Measurements from ENCODE around the gene SHBG. TPM values are rescaled to one million over a fixed set of nuclear protein-coding genes. Genes with fewer than 3 reads are reported as not detected.

The SHBG gene
- total RNA-seq, 1 experiment from 2014 or later = 0.35 TPM

DNA sequence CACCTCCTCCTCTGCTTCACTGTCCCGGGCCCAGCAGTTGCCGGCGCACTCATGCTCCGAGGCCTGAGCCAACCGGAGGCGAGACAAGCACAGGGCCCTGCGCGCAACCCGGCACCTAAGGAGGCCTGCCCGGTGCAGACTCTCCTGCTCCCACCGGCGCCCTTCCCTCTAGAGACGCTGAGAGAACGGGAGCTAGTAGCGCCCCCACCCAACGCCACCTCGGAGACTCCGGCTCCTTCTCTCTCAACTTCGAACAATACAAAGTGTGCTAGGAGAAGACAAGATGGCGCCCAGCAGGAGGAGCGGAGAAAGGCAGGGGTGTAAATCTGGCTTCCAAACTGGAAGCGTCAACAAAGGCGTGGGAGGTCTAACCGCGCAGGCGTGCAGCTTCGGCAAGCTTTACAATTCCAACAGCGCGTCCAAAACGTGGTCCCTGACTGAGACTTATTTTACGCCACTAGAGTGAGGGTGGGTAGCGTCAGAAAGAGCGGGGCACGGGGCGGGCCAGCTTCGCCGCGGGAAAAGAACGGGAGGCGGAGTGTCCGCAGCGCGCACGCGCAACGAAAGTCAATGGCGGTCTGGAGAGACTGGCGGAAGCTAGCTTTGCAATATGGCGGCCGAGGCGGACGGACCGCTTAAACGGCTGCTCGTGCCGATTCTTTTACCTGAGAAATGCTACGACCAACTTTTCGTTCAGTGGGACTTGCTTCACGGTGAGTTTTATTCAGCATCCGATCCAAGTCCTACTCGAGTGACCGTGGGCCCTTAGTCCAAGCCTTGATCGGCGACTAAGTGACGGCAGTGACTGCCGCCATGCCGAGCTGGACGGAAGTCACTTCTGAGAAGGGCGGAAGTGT lies 46.5 kb upstream of the SHBG start, which contains the start of gene MPDU1:
Gene MPDU1, plus strand, starts transcription at position 600 of the 857 bp plus-strand sequence. Its CDS starts 11 bp downstream, at position 611.
- BruUV-seq (replicated peaks) = TSS peak; percentile 70
- ChIA-PET POLR2A (interaction anchor here (0.7 to 14.9 kb wide), 24 partner anchors 8 to 548 kb away, joined by 3 to 303 read pairs (median 5); partner anchors contain the start of genes CD68, FXR2, NEURL4 and POLR2A), CTCF (interaction anchor here (0.6 to 7.7 kb wide), 5 partner anchors 8 to 1339 kb away, joined by 3 to 89 read pairs (median 3); partner anchors contain the start of genes SAT2, TP53 and WRAP53)
- Mint-ChIP-seq H3K27ac (ENCODE audit: low read depth, unreplicated experiment) (peak within 1 kb of the TSS; percentile 100), H3K27me3 (ENCODE audit: insufficient read depth, unreplicated experiment) (no peaks in the 10 kb centered on the region), H3K4me1 (ENCODE audit: insufficient read depth, unreplicated experiment) (peaks cover 56% of the 10 kb centered on the region), H3K9me3 (ENCODE audit: unreplicated experiment) (no peaks in the 10 kb centered on the region), H3K36me3 (ENCODE audit: insufficient read depth, unreplicated experiment) (peaks cover 45% of the 10 kb centered on the region), H3K4me3 (ENCODE audit: unreplicated experiment) (peak within 1 kb of the TSS; percentile 93)
- DNase-seq (ENCODE audit: unreplicated experiment) = peak; percentile 98
- intact Hi-C loops (cut with micrococcal nuclease) = no loop called here
- TF ChIP-seq, protein P1, sequence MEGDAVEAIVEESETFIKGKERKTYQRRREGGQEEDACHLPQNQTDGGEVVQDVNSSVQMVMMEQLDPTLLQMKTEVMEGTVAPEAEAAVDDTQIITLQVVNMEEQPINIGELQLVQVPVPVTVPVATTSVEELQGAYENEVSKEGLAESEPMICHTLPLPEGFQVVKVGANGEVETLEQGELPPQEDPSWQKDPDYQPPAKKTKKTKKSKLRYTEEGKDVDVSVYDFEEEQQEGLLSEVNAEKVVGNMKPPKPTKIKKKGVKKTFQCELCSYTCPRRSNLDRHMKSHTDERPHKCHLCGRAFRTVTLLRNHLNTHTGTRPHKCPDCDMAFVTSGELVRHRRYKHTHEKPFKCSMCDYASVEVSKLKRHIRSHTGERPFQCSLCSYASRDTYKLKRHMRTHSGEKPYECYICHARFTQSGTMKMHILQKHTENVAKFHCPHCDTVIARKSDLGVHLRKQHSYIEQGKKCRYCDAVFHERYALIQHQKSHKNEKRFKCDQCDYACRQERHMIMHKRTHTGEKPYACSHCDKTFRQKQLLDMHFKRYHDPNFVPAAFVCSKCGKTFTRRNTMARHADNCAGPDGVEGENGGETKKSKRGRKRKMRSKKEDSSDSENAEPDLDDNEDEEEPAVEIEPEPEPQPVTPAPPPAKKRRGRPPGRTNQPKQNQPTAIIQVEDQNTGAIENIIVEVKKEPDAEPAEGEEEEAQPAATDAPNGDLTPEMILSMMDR (IDR thresholded peaks at IDR 0.05; ENCODE audit: unreplicated experiment) = no peak

- H3K4me1 Mint-ChIP-seq (ENCODE audit: insufficient read depth, unreplicated experiment) = peaks cover 47% of the 10 kb centered on the region
- POLR2A ChIA-PET = interaction anchor here (0.5 to 14.9 kb wide), 8 partner anchors 9 to 282 kb away, joined by 3 to 303 read pairs (median 28); partner anchors contain the start of genes CD68, FXR2, SAT2 and TP53
- TF ChIP-seq, protein P1 (IDR thresholded peaks at IDR 0.05; ENCODE audit: unreplicated experiment) = peak; percentile 60
- peak overlapping the region; percentile 86 for H3K27ac Mint-ChIP-seq (ENCODE audit: low read depth, unreplicated experiment)
- H3K9me3 Mint-ChIP-seq (ENCODE audit: unreplicated experiment) = no peaks in the 10 kb centered on the region
- intact Hi-C loops (cut with micrococcal nuclease) = loop anchor here (1.0 kb wide), 2 partner anchors 15 to 101 kb away; partner anchors contain the start of gene WRAP53
- H3K27me3 Mint-ChIP-seq (ENCODE audit: insufficient read depth, unreplicated experiment) = no peaks in the 10 kb centered on the region
- BruUV-seq (replicated peaks) = no TSS peak
- H3K4me3 Mint-ChIP-seq (ENCODE audit: unreplicated experiment) = peak overlapping the region; percentile 76
- CTCF ChIA-PET = interaction anchor here (0.6 to 7.7 kb wide), 20 partner anchors 9 to 541 kb away, joined by 3 to 89 read pairs (median 4); partner anchors contain the start of genes CD68, FXR2, SENP3 and TMEM102
- peak; percentile 88 for DNase-seq (ENCODE audit: unreplicated experiment)
- peaks cover 30% of the 10 kb centered on the region for H3K36me3 Mint-ChIP-seq (ENCODE audit: insufficient read depth, unreplicated experiment)
Measured at GRCh38 chr17:7586673-7587419, 43.1 kb upstream of the SHBG start.

DNA sequence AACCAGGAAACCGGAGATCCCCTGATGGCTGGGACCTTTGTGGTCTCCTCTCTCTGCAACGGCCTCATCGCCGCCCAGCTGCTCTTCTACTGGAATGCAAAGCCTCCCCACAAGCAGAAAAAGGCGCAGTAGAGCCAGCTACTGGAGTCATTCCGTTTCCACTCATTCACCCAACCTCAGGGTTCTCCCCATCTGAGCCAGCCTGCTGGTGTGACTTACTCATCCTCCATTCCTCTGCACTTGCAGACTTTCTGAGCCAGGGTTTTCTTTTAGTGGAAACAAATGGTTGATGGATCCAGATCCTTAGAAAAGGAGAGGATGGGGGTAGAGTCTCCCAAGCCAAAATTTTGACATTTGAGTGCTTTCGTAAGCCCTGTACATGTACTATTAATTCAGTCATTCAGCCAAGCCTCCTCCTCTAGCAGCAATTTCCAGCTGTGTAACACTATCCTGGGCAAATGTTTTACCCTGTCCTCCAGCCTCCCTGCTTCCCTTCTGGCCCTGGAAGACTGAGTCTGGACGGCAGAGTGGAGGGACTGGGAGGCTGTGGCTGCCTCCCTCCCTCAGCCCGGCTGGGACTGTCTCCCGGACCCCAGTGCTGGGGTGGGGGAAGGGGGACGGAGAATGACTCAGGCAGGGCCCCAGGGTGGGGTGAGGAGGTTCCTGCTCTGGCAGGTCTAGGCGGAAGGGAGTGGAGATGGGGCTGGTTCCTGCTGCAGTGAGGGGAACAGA lies 42.3 kb upstream of the SHBG start:
- Mint-ChIP-seq H3K4me1 (ENCODE audit: insufficient read depth, unreplicated experiment) (peaks cover 42% of the 10 kb centered on the region), H3K4me3 (ENCODE audit: unreplicated experiment) (peak overlapping the region; percentile 76), H3K27me3 (ENCODE audit: insufficient read depth, unreplicated experiment) (no peaks in the 10 kb centered on the region), H3K36me3 (ENCODE audit: insufficient read depth, unreplicated experiment) (peaks cover 37% of the 10 kb centered on the region), H3K9me3 (ENCODE audit: unreplicated experiment) (no peaks in the 10 kb centered on the region), H3K27ac (ENCODE audit: low read depth, unreplicated experiment) (peak overlapping the region; percentile 86)
- no TSS peak for BruUV-seq (replicated peaks)
- intact Hi-C loops (cut with micrococcal nuclease) = loop anchor here (1.0 to 2.0 kb wide), 3 partner anchors 15 to 101 kb away; partner anchors contain the start of gene WRAP53
- ChIA-PET CTCF (interaction anchor here (0.6 to 7.7 kb wide), 17 partner anchors 9 to 540 kb away, joined by 3 to 89 read pairs (median 4); partner anchors contain the start of genes CD68, FXR2, TMEM102 and TP53), POLR2A (interaction anchor here (0.5 to 14.9 kb wide), 11 partner anchors 8 to 695 kb away, joined by 3 to 303 read pairs (median 4); partner anchors contain the start of genes CD68, FXR2, SAT2 and TP53)
- peak; percentile 75 for DNase-seq (ENCODE audit: unreplicated experiment)
- TF ChIP-seq, protein P1 (IDR thresholded peaks at IDR 0.05; ENCODE audit: unreplicated experiment) = no peak

All from MCF 10A (cell line).